Measurements from ENCODE around the gene XBP1.
"Not testable (repeated sequence)": the region's sequence is repeated elsewhere in the genome, so short reads cannot be mapped to it uniquely, and the experiment has no call there.

XBP1 gene

GRCh38 chr22:28817919-28818859 lies 17.8 kb upstream of the XBP1 start:
- no peak for DNase-seq (ENCODE audit: low read depth)

- no peak for DNase-seq (ENCODE audit: low read depth)
Observed at GRCh38 chr22:28817064-28817463, 16.7 kb upstream of the XBP1 start.

- DNase-seq (ENCODE audit: low read depth): no peak
Observed at GRCh38 chr22:28815729-28816128, 15.4 kb upstream of the XBP1 start.

GRCh38 chr22:28815111-28815510 lies 14.7 kb upstream of the XBP1 start:
- no peak for DNase-seq (ENCODE audit: low read depth)

- DNase-seq (ENCODE audit: low read depth): no peak
Observed at GRCh38 chr22:28813772-28814518, 13.6 kb upstream of the XBP1 start.

- no peak for DNase-seq (ENCODE audit: low read depth)
Observed at GRCh38 chr22:28812516-28812915, 12.1 kb upstream of the XBP1 start.

- DNase-seq (ENCODE audit: low read depth): no peak
Observed at GRCh38 chr22:28810821-28811491, 10.6 kb upstream of the XBP1 start.

GRCh38 chr22:28808716-28809355 lies 8.5 kb upstream of the XBP1 start:
- no peak for DNase-seq (ENCODE audit: low read depth)

- DNase-seq (ENCODE audit: low read depth): not testable (repeated sequence)
Observed at GRCh38 chr22:28805426-28805825, 5.1 kb upstream of the XBP1 start.

- no peak for DNase-seq (ENCODE audit: low read depth)
Observed at GRCh38 chr22:28802595-28803123, 2.3 kb upstream of the XBP1 start.

- no peak for DNase-seq (ENCODE audit: low read depth)
Observed at GRCh38 chr22:28801845-28802594, 1.7 kb upstream of the XBP1 start.

- DNase-seq (ENCODE audit: low read depth): no peak
Observed at GRCh38 chr22:28799606-28800307, 612 bp downstream of the XBP1 start.

GRCh38 chr22:28798810-28799605 lies 1.4 kb downstream of the XBP1 start:
- DNase-seq (ENCODE audit: low read depth): no peak

GRCh38 chr22:28795932-28796856 lies 4.2 kb downstream of the XBP1 start:
- DNase-seq (ENCODE audit: low read depth): no peak

GRCh38 chr22:28795071-28795693 lies 5.2 kb downstream of the XBP1 start:
- no peak for DNase-seq (ENCODE audit: low read depth)

GRCh38 chr22:28793976-28794584 lies 6.3 kb downstream of the XBP1 start:
- no peak for DNase-seq (ENCODE audit: low read depth)

Data from stimulated activated CD8-positive, alpha-beta memory T cell treated with anti-CD3 and anti-CD28 coated beads, Interleukin-12 subunit alpha, Interleukin-12 subunit beta, amount 100 ng/mL, for 1 hour (primary cell).